ENCODE data around the gene LGALS3BP. TPM values are rescaled to one million over a fixed set of nuclear protein-coding genes. Genes with fewer than 3 reads are reported as not detected.
A peak's percentile ranks its signal among the peaks of the same experiment; 100 is the strongest.

Gene LGALS3BP
- total RNA-seq, 1 donor from 2014 or later = 24.3 TPM

GRCh38 chr17:78971756-78972506, 7.8 kb downstream of the LGALS3BP start:
- no peak for TF ChIP-seq CTCF (conservative IDR thresholded peaks at IDR 0.05)
- no peak for DNase-seq (ENCODE audit: low read depth, low spot score)
- H3K4me1 Mint-ChIP-seq = peaks cover 15% of the 10 kb centered on the region
- H3K27me3 Mint-ChIP-seq (ENCODE audit: low read depth) = no peaks in the 10 kb centered on the region
- no peak overlapping the region for H3K4me3 Mint-ChIP-seq
- no peaks in the 10 kb centered on the region for H3K36me3 Mint-ChIP-seq (ENCODE audit: low read depth)
- H3K27ac Mint-ChIP-seq (ENCODE audit: unreplicated experiment) = peak overlapping the region; percentile 95
- no peaks in the 10 kb centered on the region for H3K9me3 Mint-ChIP-seq

GRCh38 chr17:78970834-78971755, 8.6 kb downstream of the LGALS3BP start:
- peak; percentile 95 for TF ChIP-seq CTCF (conservative IDR thresholded peaks at IDR 0.05)
- H3K4me3 Mint-ChIP-seq = no peak overlapping the region
- DNase-seq (ENCODE audit: low read depth, low spot score) = peak; percentile 91

GRCh38 chr17:78969865-78970264, 9.9 kb downstream of the LGALS3BP start:
- no peaks in the 10 kb centered on the region for H3K36me3 Mint-ChIP-seq (ENCODE audit: low read depth)
- DNase-seq (ENCODE audit: low read depth, low spot score) = no peak
- no peak overlapping the region for H3K4me3 Mint-ChIP-seq
- peaks cover 10% of the 10 kb centered on the region for H3K4me1 Mint-ChIP-seq
- no peak overlapping the region for H3K27ac Mint-ChIP-seq (ENCODE audit: unreplicated experiment)
- no peaks in the 10 kb centered on the region for H3K27me3 Mint-ChIP-seq (ENCODE audit: low read depth)
- no peak for TF ChIP-seq CTCF (conservative IDR thresholded peaks at IDR 0.05)
- H3K9me3 Mint-ChIP-seq = no peaks in the 10 kb centered on the region

More at GRCh38 chr17:78970834-78971755, 8.6 kb downstream of the LGALS3BP start:
- Mint-ChIP-seq H3K27ac (ENCODE audit: unreplicated experiment) (peak overlapping the region; percentile 95), H3K9me3 (no peaks in the 10 kb centered on the region), H3K36me3 (ENCODE audit: low read depth) (no peaks in the 10 kb centered on the region), H3K4me1 (peaks cover 15% of the 10 kb centered on the region), H3K27me3 (ENCODE audit: low read depth) (no peaks in the 10 kb centered on the region)

GRCh38 chr17:78967782-78968362, 11.9 kb downstream of the LGALS3BP start:
- H3K27me3 Mint-ChIP-seq (ENCODE audit: low read depth) = no peaks in the 10 kb centered on the region
- no peaks in the 10 kb centered on the region for H3K9me3 Mint-ChIP-seq
- TF ChIP-seq CTCF (conservative IDR thresholded peaks at IDR 0.05) = no peak
- no peak overlapping the region for H3K27ac Mint-ChIP-seq (ENCODE audit: unreplicated experiment)
- peaks cover 7% of the 10 kb centered on the region for H3K4me1 Mint-ChIP-seq
- DNase-seq (ENCODE audit: low read depth, low spot score) = no peak
- H3K4me3 Mint-ChIP-seq = no peak overlapping the region
- no peaks in the 10 kb centered on the region for H3K36me3 Mint-ChIP-seq (ENCODE audit: low read depth)

- Mint-ChIP-seq H3K27me3 (ENCODE audit: low read depth) (no peaks in the 10 kb centered on the region), H3K4me1 (peaks cover 10% of the 10 kb centered on the region), H3K4me3 (no peak overlapping the region), H3K27ac (ENCODE audit: unreplicated experiment) (no peak overlapping the region), H3K36me3 (ENCODE audit: low read depth) (no peaks in the 10 kb centered on the region), H3K9me3 (no peaks in the 10 kb centered on the region)
- no peak for DNase-seq (ENCODE audit: low read depth, low spot score)
- no peak for TF ChIP-seq CTCF (conservative IDR thresholded peaks at IDR 0.05)
Observed at GRCh38 chr17:78966910-78967600, 12.7 kb downstream of the LGALS3BP start.
